DOHH2 (cell line): Measurements from ENCODE around the gene KLF9.

Experiments
- H3F3A ChIP-seq: fragments of 200-600 bp; sonication (generic), shearing (Covaris generic); 2 replicates; pipeline ENCODE4 v1.6.0; 2016; ENCODE audit warnings: antibody characterized with exemption, mild to moderate bottlenecking; ENCODE audit not compliant: control insufficient read depth, insufficient read depth
- H3K27ac ChIP-seq: fragments of 200-600 bp; sonication (generic); 2 replicates; pipeline ENCODE4 v1.5.1; 2014; ENCODE audit warnings: low read depth, mild to moderate bottlenecking, low read length, moderate library complexity
- H3K27me3 ChIP-seq: fragments of 200-600 bp; sonication (generic); 2 replicates; pipeline ENCODE4 v1.6.1; 2014; ENCODE audit warnings: mild to moderate bottlenecking, low read length, mixed read lengths; ENCODE audit not compliant: control insufficient read depth
- H3K36me3 ChIP-seq: fragments of 200-600 bp; sonication (generic); 2 replicates; pipeline ENCODE4 v1.6.1; 2014; ENCODE audit warnings: mild to moderate bottlenecking, low read length, moderate library complexity, mixed read lengths; ENCODE audit not compliant: control insufficient read depth
- H3K4me1 ChIP-seq: fragments of 200-600 bp; sonication (generic); 2 replicates; pipeline ENCODE4 v1.6.1; 2014; ENCODE audit warnings: mild to moderate bottlenecking, low read length, mixed read lengths; ENCODE audit not compliant: control insufficient read depth
- H3K4me2 ChIP-seq: fragments of 200-600 bp; sonication (generic); 2 replicates; pipeline ENCODE4 v1.6.0; 2014; ENCODE audit warnings: mild to moderate bottlenecking, low read length, moderate library complexity
- H3K4me3 ChIP-seq: fragments of 200-600 bp; sonication (generic); 2 replicates; pipeline ENCODE4 v1.5.1; 2014; ENCODE audit warnings: mild to moderate bottlenecking, low read length, mixed read lengths
- H3K79me2 ChIP-seq: fragments of 200-600 bp; sonication (generic); 2 replicates; pipeline ENCODE4 v1.6.1; 2014; ENCODE audit warnings: mild to moderate bottlenecking, low read length, mixed read lengths; ENCODE audit not compliant: control insufficient read depth
- H3K9me2 ChIP-seq: fragments of 200-600 bp; sonication (generic); replicated peaks from 2 replicates; pipeline ENCODE4 v1.6.1; 2014; ENCODE audit warnings: mild to moderate bottlenecking, low read length, mixed read lengths; ENCODE audit not compliant: control insufficient read depth
- H3K9me3 ChIP-seq: fragments of 200-600 bp; sonication (generic); 2 replicates; pipeline ENCODE4 v1.6.1; 2014; ENCODE audit warnings: antibody characterized with exemption, low read length, mixed read lengths; ENCODE audit not compliant: control insufficient read depth, insufficient read depth
- H4K20me1 ChIP-seq: fragments of 200-600 bp; sonication (generic); 2 replicates; pipeline ENCODE4 v1.6.0; 2014; ENCODE audit warnings: low read depth, mild to moderate bottlenecking, antibody characterized with exemption, low read length, moderate library complexity; ENCODE audit not compliant: control insufficient read depth, insufficient read depth
- CTCF ChIP-seq: fragments of 200-600 bp; sonication (generic); IDR thresholded peaks from one replicate; pipeline ENCODE4 v1.5.1; 2014; ENCODE audit warnings: antibody characterized with exemption, mild to moderate bottlenecking, low read depth, low read length; ENCODE audit not compliant: poor library complexity, severe bottlenecking
- EZH2phosphoT487 ChIP-seq: fragments of 200-600 bp; sonication (generic); IDR thresholded peaks from 2 replicates; pipeline ENCODE4 v1.6.1; 2017; ENCODE audit warnings: borderline replicate concordance, mild to moderate bottlenecking, antibody characterized with exemption, low read length, moderate library complexity, mixed read lengths

Gene KLF9

GRCh38 chr9:70405808-70406433, 8.5 kb downstream of the KLF9 start:
- Histone ChIP-seq H3K4me2 (no peak overlapping the region), H3K4me1 (peaks cover 4% of the 10 kb centered on the region; the same call in 1 of the 2 replicates), H3K36me3 (no peaks in the 10 kb centered on the region), H3K27ac (no peak overlapping the region), H4K20me1 (no peaks in the 10 kb centered on the region), H3K4me3 (no peak overlapping the region), H3K27me3 (no peaks in the 10 kb centered on the region), H3K79me2 (no peaks in the 10 kb centered on the region), H3K9me3 (no peaks in the 10 kb centered on the region), H3F3A (no peaks in the 10 kb centered on the region), H3K9me2 (no peaks in the 10 kb centered on the region)
- TF ChIP-seq EZH2phosphoT487 (no peak), CTCF (no peak)

- Histone ChIP-seq H3K9me2 (no peaks in the 10 kb centered on the region), H3K27me3 (no peaks in the 10 kb centered on the region), H4K20me1 (no peaks in the 10 kb centered on the region), H3K4me2 (no peak overlapping the region), H3K4me3 (no peak overlapping the region), H3K27ac (no peak overlapping the region), H3K9me3 (no peaks in the 10 kb centered on the region), H3K79me2 (no peaks in the 10 kb centered on the region), H3F3A (no peaks in the 10 kb centered on the region), H3K36me3 (no peaks in the 10 kb centered on the region), H3K4me1 (no peaks in the 10 kb centered on the region)
- TF ChIP-seq CTCF (no peak), EZH2phosphoT487 (no peak)
Measured at GRCh38 chr9:70404261-70404660, 10.2 kb downstream of the KLF9 start.

- H3K9me3 ChIP-seq: no peaks in the 10 kb centered on the region
- no peaks in the 10 kb centered on the region for H4K20me1 ChIP-seq
- H3K79me2 ChIP-seq: no peaks in the 10 kb centered on the region
- no peak overlapping the region for H3K4me2 ChIP-seq
- H3K27ac ChIP-seq: no peak overlapping the region
- H3K9me2 ChIP-seq: no peaks in the 10 kb centered on the region
- no peaks in the 10 kb centered on the region for H3K36me3 ChIP-seq
- no peaks in the 10 kb centered on the region for H3K27me3 ChIP-seq
- peaks cover 2% of the 10 kb centered on the region for H3K4me1 ChIP-seq
- no peak overlapping the region for H3K4me3 ChIP-seq
- H3F3A ChIP-seq: no peaks in the 10 kb centered on the region
- TF ChIP-seq CTCF: no peak
- TF ChIP-seq EZH2phosphoT487: no peak
Measured at GRCh38 chr9:70403618-70404025, 10.8 kb downstream of the KLF9 start.
